Measurements from ENCODE around the gene FAR1.

DNA sequence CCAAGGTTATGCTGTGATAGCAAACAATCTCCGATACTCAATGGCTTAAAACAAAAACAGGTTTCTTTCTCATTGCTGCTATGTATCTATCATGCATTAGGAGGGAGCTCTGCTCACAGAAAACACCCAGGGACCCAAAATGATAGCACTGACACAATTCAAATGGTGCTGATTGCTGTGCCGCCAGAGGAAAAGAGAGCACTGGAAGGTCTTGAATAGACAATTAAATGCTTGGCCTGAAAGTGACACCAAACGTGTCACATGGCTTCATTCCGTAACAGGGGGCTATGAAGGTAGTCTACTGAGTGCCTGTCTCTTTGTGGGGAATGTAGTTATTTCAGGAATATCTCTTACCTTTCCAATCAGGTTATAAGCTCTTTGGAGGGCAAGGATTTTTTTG, 94.2 kb downstream of the FAR1 start:
- TF ChIP-seq, protein P1, sequence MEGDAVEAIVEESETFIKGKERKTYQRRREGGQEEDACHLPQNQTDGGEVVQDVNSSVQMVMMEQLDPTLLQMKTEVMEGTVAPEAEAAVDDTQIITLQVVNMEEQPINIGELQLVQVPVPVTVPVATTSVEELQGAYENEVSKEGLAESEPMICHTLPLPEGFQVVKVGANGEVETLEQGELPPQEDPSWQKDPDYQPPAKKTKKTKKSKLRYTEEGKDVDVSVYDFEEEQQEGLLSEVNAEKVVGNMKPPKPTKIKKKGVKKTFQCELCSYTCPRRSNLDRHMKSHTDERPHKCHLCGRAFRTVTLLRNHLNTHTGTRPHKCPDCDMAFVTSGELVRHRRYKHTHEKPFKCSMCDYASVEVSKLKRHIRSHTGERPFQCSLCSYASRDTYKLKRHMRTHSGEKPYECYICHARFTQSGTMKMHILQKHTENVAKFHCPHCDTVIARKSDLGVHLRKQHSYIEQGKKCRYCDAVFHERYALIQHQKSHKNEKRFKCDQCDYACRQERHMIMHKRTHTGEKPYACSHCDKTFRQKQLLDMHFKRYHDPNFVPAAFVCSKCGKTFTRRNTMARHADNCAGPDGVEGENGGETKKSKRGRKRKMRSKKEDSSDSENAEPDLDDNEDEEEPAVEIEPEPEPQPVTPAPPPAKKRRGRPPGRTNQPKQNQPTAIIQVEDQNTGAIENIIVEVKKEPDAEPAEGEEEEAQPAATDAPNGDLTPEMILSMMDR (IDR thresholded peaks at IDR 0.05): no peak
- no peak for TF ChIP-seq SIN3A (IDR thresholded peaks at IDR 0.05; ENCODE audit: borderline replicate concordance, low read depth, low read length)
- TF ChIP-seq RFX5 (IDR thresholded peaks at IDR 0.05; ENCODE audit: low read length): no peak
- no peak for TF ChIP-seq TAF1 (IDR thresholded peaks at IDR 0.05; ENCODE audit: borderline replicate concordance, low read depth, low read length)

Data from SK-N-SH (cell line).